Activated naive CD4-positive, alpha-beta T cell treated with anti-CD3 and anti-CD28 coated beads, Interleukin-2, amount 50 U/mL, for 72 hours (primary cell): Measurements from ENCODE around the gene EVX1. TPM values are rescaled to one million over a fixed set of nuclear protein-coding genes. Genes with fewer than 3 reads are reported as not detected.
A peak's percentile ranks its signal among the peaks of the same experiment; 100 is the strongest.

Source experiments
- ATAC-seq, 2 donors: fragments of 150-1000 bp; cut with Tn5 transposase; 2 replicates each; pipeline ENCODE4 v1.10.0; 2021; ENCODE audit warnings: mild to moderate bottlenecking in 2 of 2, moderate library complexity in 2 of 2
- DNase-seq, 2 donors: peaks; one replicate each; pipeline ENCODE4 v3.0.0; 2021 to 2022; ENCODE audit warnings: low spot score in 2 of 2
- H3K27ac Mint-ChIP-seq, 2 donors: one replicate each; pipeline ENCODE4 v1.8.0; 2022; ENCODE audit warnings: mild to moderate bottlenecking in 2 of 2, mixed read lengths in 2 of 2
- H3K36me3 Mint-ChIP-seq, 2 donors: one replicate each; pipeline ENCODE4 v1.8.0; 2022; ENCODE audit warnings: mixed read lengths in 2 of 2
- H3K9me3 Mint-ChIP-seq, 2 donors: one replicate each; pipeline ENCODE4 v1.8.0; 2022; ENCODE audit warnings: mixed read lengths in 2 of 2
- total RNA-seq, 2 donors: library from RNA; stranded (reverse); gene quantifications; one replicate each; pipeline ENCODE4 v1.2.3, GENCODE V29; 2022

The EVX1 gene
- total RNA-seq, 2 donors from 2014 or later, result not detected

GRCh38 chr7:27251652-27252590 lies 9.3 kb downstream of the EVX1 start:
- Mint-ChIP-seq H3K9me3 (no peaks in the 10 kb centered on the region), H3K36me3 (peaks cover 0 to 5% of the 10 kb centered on the region in 2 donors), H3K27ac (no peak overlapping the region)
- ATAC-seq, result no peak
- DNase-seq, result peak in 1 of 2 donors; percentile 13

GRCh38 chr7:27254625-27255024 lies 12.0 kb downstream of the EVX1 start:
- H3K27ac Mint-ChIP-seq, result no peak overlapping the region
- no peak for DNase-seq
- ATAC-seq, result no peak
- peaks cover 0 to 5% of the 10 kb centered on the region in 2 donors for H3K36me3 Mint-ChIP-seq
- H3K9me3 Mint-ChIP-seq, result no peaks in the 10 kb centered on the region

DNA sequence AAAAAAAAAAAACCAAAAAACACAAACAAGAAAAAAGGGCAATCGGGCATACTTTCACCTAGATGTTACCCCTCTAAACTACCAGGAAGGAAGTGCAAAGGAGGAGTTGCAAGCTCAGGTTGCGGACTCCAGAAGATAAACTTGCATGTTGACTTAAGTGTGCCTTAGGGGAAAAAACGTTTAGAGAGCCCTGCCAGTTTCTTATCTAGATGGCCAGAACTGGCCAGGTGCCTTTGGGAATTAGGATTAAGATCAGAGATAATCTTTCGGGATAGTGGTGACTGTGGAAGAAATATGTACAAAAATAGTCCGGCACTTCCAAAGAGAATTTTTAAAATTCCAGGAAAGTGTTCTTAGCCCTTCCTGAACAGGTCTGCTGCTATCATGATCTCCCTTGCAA lies 17.6 kb downstream of the EVX1 start:
- DNase-seq (no peak), ATAC-seq (no peak)
- Mint-ChIP-seq H3K36me3 (no peaks in the 10 kb centered on the region), H3K9me3 (no peaks in the 10 kb centered on the region), H3K27ac (no peak overlapping the region)

- DNase-seq (no peak), ATAC-seq (no peak)
- no peaks in the 10 kb centered on the region for H3K36me3 Mint-ChIP-seq
- H3K9me3 Mint-ChIP-seq, result no peaks in the 10 kb centered on the region
- no peak overlapping the region for H3K27ac Mint-ChIP-seq
Measured at GRCh38 chr7:27262121-27262520, 19.5 kb downstream of the EVX1 start.

- no peak for DNase-seq
- ATAC-seq, result no peak
- H3K9me3 Mint-ChIP-seq, result no peaks in the 10 kb centered on the region
- H3K27ac Mint-ChIP-seq, result no peak overlapping the region
- no peaks in the 10 kb centered on the region for H3K36me3 Mint-ChIP-seq
Measured at GRCh38 chr7:27263781-27264180, 21.2 kb downstream of the EVX1 start.

DNA sequence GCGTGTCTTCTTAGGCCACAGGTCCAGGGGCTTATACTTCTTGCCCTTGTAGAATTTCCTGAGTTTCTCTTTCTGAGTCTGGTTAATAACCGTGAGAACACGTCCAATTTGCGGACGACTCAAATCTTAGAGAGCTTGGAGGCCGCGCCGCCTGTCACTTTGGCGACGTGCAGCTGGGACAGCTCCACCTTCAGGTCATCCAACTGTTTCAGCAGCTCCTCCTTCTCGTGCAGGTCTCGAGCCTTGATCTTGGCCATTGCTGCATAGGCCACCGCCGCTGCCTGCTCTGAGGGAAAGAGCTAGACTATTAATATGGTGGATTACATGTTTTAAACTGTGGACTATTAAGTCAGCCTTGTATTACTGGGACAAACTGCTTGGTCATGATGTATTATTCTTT lies 26.9 kb downstream of the EVX1 start:
- no peak overlapping the region for H3K27ac Mint-ChIP-seq
- ATAC-seq (no peak), DNase-seq (no peak)
- peaks cover 15 to 16% of the 10 kb centered on the region in 2 donors for H3K9me3 Mint-ChIP-seq
- peaks cover 14 to 18% of the 10 kb centered on the region in 2 donors for H3K36me3 Mint-ChIP-seq

- no peak overlapping the region for H3K27ac Mint-ChIP-seq
- H3K9me3 Mint-ChIP-seq, result peaks cover 18 to 20% of the 10 kb centered on the region in 2 donors
- DNase-seq, result no peak
- H3K36me3 Mint-ChIP-seq, result peaks cover 14 to 22% of the 10 kb centered on the region in 2 donors
- ATAC-seq, result no peak
Measured at GRCh38 chr7:27271384-27271783, 28.8 kb downstream of the EVX1 start.

DNA sequence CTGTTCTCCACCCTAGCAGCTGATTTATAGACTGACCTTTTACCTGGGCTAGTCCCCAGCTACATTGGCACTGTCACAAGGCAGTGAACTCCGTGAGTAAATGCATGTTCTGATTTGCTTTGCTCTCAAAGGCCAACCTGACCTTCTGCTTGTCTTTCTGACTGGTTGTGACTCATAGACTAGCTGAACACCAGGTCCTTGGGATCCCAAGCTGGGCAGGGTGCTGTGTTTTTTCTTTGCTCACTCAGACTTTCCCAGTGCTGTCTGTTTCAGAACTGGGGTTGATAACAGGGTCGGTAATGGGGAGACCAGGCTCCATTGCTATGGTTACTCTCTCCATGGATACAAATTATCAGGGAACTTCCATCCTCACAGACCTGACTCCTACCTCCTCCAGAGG lies 35.0 kb downstream of the EVX1 start:
- DNase-seq (no peak), ATAC-seq (peak in 1 of 2 donors; percentile 58)
- Mint-ChIP-seq H3K9me3 (peaks cover 11 to 12% of the 10 kb centered on the region in 2 donors), H3K36me3 (peaks cover 6 to 14% of the 10 kb centered on the region in 2 donors), H3K27ac (no peak overlapping the region)

- H3K9me3 Mint-ChIP-seq, result peaks cover 0 to 3% of the 10 kb centered on the region in 2 donors
- no peak overlapping the region for H3K27ac Mint-ChIP-seq
- ATAC-seq (no peak), DNase-seq (no peak)
- peaks cover 0 to 4% of the 10 kb centered on the region in 2 donors for H3K36me3 Mint-ChIP-seq
Measured at GRCh38 chr7:27283558-27283957, 41.0 kb downstream of the EVX1 start.

DNA sequence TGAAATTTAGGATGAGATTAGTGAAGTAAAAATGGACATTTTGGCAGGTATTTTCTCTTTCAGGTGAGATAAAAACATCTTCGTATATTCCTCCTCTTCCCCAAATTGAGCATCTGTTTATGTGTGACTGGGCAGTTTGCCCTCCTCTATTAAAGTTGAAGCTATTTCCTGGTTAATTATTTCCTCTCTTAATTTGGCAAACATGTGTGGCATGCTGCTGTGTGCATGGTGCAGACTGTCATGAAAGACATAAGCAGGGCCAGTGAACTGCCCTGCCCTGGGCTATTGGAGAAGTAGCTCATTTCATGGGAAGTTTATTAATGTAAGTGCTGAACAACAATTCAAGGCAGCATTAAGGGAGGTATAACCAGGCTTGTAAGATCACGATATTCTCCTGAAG lies 52.6 kb downstream of the EVX1 start:
- ATAC-seq, result no peak
- no peaks in the 10 kb centered on the region for H3K9me3 Mint-ChIP-seq
- H3K36me3 Mint-ChIP-seq, result peaks cover 0 to 4% of the 10 kb centered on the region in 2 donors
- H3K27ac Mint-ChIP-seq, result no peak overlapping the region
- DNase-seq, result no peak

DNA sequence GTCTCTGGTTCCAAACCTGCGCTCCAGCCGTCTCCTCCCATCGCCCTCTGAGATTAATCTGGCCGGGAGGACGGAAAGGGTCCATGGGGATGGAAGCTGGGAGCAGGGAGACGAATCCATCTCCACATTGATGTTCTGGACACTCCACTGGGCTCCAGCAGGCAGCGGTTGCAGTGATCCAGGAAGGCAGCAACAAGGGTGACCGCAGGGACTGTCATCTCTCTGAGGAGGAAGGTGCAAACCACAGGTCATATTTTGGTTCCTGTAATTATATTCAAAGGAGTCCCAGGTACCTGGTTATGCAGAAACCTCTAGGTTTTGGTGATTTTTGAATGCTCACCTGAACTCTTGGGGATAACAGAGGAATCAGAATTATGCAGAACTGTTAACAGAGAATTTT lies 54.8 kb downstream of the EVX1 start:
- no peaks in the 10 kb centered on the region for H3K9me3 Mint-ChIP-seq
- H3K36me3 Mint-ChIP-seq, result peaks cover 0 to 4% of the 10 kb centered on the region in 2 donors
- no peak for ATAC-seq

More for the DNA sequence above, 54.8 kb downstream of the EVX1 start:
- no peak for DNase-seq
- H3K27ac Mint-ChIP-seq, result no peak overlapping the region

Other genes with a start within 250 kb of the EVX1 start
- gene HOXA1, start 146.8 kb upstream of the EVX1 start, total RNA-seq, result under 1 TPM in 1 of 2 donors, not detected in 1; 0.16 TPM
- not detected for gene HOXA2, start 140.1 kb upstream of the EVX1 start, total RNA-seq
- gene HOXA4, start 112.0 kb upstream of the EVX1 start, total RNA-seq, result under 1 TPM in 1 of 2 donors, not detected in 1; 0.59 TPM
- not detected for gene HOXA5, start 99.1 kb upstream of the EVX1 start, total RNA-seq
- under 1 TPM in 1 of 2 donors, not detected in 1; 0.31 TPM for gene HOXA6, start 95.0 kb upstream of the EVX1 start, total RNA-seq
- gene HOXA3, start 90.2 kb upstream of the EVX1 start, total RNA-seq, result not detected
- gene HOXA7, start 86.1 kb upstream of the EVX1 start, total RNA-seq, result not detected
- not detected for gene HOXA9, start 77.3 kb upstream of the EVX1 start, total RNA-seq
- gene HOXA10, start 68.5 kb upstream of the EVX1 start, total RNA-seq, result not detected
- gene HOXA11, start 57.6 kb upstream of the EVX1 start, total RNA-seq, result not detected
- gene HOXA13, start 42.7 kb upstream of the EVX1 start, total RNA-seq, result not detected